ENCODE data around the gene GDF10.

The GDF10 gene

DNA sequence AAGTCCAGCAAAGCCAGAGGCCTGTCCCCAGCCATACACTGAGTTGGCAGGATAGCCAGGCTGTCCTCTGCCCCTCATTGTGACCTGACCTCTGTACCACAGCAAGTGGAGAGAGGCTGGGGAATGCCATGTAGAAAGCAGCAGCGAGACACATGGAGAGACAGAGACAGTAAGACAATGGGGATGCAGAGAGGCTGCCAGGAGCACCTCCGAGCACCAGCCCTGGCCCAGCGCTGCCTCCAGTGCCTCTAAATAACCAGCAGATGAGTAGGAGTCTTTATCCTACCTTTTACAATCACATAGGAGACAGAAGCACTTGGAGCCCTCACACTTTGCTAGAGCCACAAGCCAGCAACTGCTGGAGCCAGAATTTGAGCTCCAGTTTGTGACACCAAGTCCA, 30.4 kb downstream of the GDF10 start:
- Histone ChIP-seq H3K27me3 (ENCODE audit: insufficient read depth, poor library complexity, severe bottlenecking) (peaks cover 4% of the 10 kb centered on the region), H3K27ac (replicated peaks) (no peak overlapping the region), H3K4me3 (replicated peaks; ENCODE audit: insufficient read depth, low read length) (no peak overlapping the region)
- DNase-seq (ENCODE audit: low read depth in 1 of 2, low spot score in 1 of 2): no peak
- no peak for TF ChIP-seq POLR2AphosphoS5 (IDR thresholded peaks at IDR 0.05; ENCODE audit: low read depth)
- no peak for TF ChIP-seq GABPA (IDR thresholded peaks at IDR 0.05; ENCODE audit: low read depth)
- TF ChIP-seq, protein P1, sequence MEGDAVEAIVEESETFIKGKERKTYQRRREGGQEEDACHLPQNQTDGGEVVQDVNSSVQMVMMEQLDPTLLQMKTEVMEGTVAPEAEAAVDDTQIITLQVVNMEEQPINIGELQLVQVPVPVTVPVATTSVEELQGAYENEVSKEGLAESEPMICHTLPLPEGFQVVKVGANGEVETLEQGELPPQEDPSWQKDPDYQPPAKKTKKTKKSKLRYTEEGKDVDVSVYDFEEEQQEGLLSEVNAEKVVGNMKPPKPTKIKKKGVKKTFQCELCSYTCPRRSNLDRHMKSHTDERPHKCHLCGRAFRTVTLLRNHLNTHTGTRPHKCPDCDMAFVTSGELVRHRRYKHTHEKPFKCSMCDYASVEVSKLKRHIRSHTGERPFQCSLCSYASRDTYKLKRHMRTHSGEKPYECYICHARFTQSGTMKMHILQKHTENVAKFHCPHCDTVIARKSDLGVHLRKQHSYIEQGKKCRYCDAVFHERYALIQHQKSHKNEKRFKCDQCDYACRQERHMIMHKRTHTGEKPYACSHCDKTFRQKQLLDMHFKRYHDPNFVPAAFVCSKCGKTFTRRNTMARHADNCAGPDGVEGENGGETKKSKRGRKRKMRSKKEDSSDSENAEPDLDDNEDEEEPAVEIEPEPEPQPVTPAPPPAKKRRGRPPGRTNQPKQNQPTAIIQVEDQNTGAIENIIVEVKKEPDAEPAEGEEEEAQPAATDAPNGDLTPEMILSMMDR (IDR thresholded peaks at IDR 0.05; ENCODE audit: insufficient read depth, low read length): no peak
- TF ChIP-seq, protein P2, sequence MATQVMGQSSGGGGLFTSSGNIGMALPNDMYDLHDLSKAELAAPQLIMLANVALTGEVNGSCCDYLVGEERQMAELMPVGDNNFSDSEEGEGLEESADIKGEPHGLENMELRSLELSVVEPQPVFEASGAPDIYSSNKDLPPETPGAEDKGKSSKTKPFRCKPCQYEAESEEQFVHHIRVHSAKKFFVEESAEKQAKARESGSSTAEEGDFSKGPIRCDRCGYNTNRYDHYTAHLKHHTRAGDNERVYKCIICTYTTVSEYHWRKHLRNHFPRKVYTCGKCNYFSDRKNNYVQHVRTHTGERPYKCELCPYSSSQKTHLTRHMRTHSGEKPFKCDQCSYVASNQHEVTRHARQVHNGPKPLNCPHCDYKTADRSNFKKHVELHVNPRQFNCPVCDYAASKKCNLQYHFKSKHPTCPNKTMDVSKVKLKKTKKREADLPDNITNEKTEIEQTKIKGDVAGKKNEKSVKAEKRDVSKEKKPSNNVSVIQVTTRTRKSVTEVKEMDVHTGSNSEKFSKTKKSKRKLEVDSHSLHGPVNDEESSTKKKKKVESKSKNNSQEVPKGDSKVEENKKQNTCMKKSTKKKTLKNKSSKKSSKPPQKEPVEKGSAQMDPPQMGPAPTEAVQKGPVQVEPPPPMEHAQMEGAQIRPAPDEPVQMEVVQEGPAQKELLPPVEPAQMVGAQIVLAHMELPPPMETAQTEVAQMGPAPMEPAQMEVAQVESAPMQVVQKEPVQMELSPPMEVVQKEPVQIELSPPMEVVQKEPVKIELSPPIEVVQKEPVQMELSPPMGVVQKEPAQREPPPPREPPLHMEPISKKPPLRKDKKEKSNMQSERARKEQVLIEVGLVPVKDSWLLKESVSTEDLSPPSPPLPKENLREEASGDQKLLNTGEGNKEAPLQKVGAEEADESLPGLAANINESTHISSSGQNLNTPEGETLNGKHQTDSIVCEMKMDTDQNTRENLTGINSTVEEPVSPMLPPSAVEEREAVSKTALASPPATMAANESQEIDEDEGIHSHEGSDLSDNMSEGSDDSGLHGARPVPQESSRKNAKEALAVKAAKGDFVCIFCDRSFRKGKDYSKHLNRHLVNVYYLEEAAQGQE (IDR thresholded peaks at IDR 0.05; ENCODE audit: insufficient replicate concordance, low read depth): no peak
- no peak for TF ChIP-seq SPI1 (IDR thresholded peaks at IDR 0.05; ENCODE audit: borderline replicate concordance, low read depth)

DNA sequence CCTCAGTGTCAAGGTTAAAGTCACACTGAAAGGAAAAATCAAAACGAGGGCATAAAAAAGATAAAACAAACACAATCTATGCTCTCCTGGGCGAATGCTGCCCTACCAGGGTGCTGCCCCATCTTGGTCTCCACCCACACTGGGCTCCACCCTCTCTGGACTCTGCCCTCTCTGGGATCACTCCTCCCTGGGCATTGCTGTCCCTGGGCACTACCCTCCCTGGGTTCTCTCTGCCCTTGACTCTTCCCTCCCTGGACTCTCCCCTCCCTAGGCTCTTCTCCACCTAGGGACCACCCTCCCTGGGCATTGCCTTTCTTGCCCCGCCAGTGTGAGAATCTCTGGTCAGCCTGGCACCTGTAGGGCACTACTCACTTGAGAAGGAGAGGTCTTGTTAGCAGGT, 30.8 kb downstream of the GDF10 start:
- TF ChIP-seq POLR2AphosphoS5 (IDR thresholded peaks at IDR 0.05; ENCODE audit: low read depth): no peak
- no peak for TF ChIP-seq SPI1 (IDR thresholded peaks at IDR 0.05; ENCODE audit: borderline replicate concordance, low read depth)
- TF ChIP-seq GABPA (IDR thresholded peaks at IDR 0.05; ENCODE audit: low read depth): no peak
- TF ChIP-seq, protein P2 (IDR thresholded peaks at IDR 0.05; ENCODE audit: insufficient replicate concordance, low read depth): no peak
- no peak overlapping the region for H3K4me3 ChIP-seq (replicated peaks; ENCODE audit: insufficient read depth, low read length)

DNA sequence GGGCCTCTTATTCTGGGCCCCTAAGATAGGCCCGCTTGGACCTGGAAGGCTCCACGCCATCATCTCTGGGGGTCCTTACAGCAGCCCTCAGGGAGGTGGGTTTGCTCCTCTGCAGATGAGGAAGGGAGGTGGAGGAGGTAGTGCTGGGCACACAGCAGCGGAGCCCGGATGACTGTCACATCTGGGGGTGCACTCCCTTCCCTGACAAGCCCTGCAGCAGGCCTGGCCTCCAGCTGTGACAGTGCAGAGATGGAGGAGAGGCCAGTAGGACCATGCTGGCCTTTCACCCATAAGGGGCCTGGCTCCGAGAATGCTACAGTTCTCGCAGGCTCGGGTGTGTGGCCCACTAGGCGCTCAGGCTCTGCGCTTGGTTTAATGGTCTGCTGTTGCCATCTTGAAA, 31.5 kb downstream of the GDF10 start:
- H3K27me3 ChIP-seq (ENCODE audit: insufficient read depth, poor library complexity, severe bottlenecking): peaks cover 4% of the 10 kb centered on the region
- H3K4me3 ChIP-seq (replicated peaks; ENCODE audit: insufficient read depth, low read length): no peak overlapping the region
- TF ChIP-seq GABPA (IDR thresholded peaks at IDR 0.05; ENCODE audit: low read depth): no peak
- TF ChIP-seq SPI1 (IDR thresholded peaks at IDR 0.05; ENCODE audit: borderline replicate concordance, low read depth): no peak
- no peak for TF ChIP-seq POLR2AphosphoS5 (IDR thresholded peaks at IDR 0.05; ENCODE audit: low read depth)
- TF ChIP-seq, protein P1 (IDR thresholded peaks at IDR 0.05; ENCODE audit: insufficient read depth, low read length): no peak
- TF ChIP-seq, protein P2 (IDR thresholded peaks at IDR 0.05; ENCODE audit: insufficient replicate concordance, low read depth): no peak
- no peak overlapping the region for H3K27ac ChIP-seq (replicated peaks)
- DNase-seq (ENCODE audit: low read depth in 1 of 2, low spot score in 1 of 2): no peak

More for the DNA sequence above, 30.8 kb downstream of the GDF10 start:
- H3K27ac ChIP-seq (replicated peaks): no peak overlapping the region
- peaks cover 4% of the 10 kb centered on the region for H3K27me3 ChIP-seq (ENCODE audit: insufficient read depth, poor library complexity, severe bottlenecking)
- DNase-seq (ENCODE audit: low read depth in 1 of 2, low spot score in 1 of 2): no peak

All from HL-60 (cell line).